Measurements from ENCODE around the gene ANO3. TPM values are rescaled to one million over a fixed set of nuclear protein-coding genes. Genes with fewer than 3 reads are reported as not detected.

ANO3 gene
- total and polyA plus RNA-seq, 4 donors: under 0.01 to 2.0 (median 0.40) TPM

DNA sequence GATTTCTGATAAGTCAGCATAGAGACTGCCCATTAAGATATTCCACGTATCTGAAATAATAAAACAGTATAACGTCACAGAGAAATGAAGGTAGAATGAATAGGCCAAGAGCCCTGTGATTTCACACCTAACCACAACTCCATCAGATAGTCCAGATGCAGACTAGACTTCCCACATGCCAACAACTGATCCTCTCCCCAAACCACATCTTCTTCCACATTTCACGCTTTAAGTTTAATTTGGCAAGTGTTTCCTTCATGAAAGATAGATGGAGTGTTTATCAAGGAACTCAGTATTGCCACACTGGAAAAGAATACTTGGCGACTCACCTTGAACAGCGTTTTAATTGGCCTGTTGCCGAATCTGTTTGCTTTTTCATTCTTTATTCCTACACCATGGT, 158.6 kb downstream of the ANO3 start:
- no peaks in the 10 kb centered on the region for H3K4me1 ChIP-seq (ENCODE audit: control insufficient read depth in 4 of 4, insufficient read depth in 4 of 4, low read length in 3 of 4)
- H3K4me3 ChIP-seq (ENCODE audit: low read depth in 1 of 3, low read length in 3 of 3): no peak overlapping the region
- TF ChIP-seq JUND (IDR thresholded peaks at IDR 0.05): no peak
- no peak for TF ChIP-seq RAD21 (IDR thresholded peaks at IDR 0.05)
- no peak for TF ChIP-seq FOXA2 (IDR thresholded peaks at IDR 0.05)
- no peak for TF ChIP-seq GABPA (IDR thresholded peaks at IDR 0.05 in 1 of 2, conservative IDR thresholded peaks at IDR 0.05 in 1 of 2)
- no peak for TF ChIP-seq ATF3 (IDR thresholded peaks at IDR 0.05)
- TF ChIP-seq, protein P1, sequence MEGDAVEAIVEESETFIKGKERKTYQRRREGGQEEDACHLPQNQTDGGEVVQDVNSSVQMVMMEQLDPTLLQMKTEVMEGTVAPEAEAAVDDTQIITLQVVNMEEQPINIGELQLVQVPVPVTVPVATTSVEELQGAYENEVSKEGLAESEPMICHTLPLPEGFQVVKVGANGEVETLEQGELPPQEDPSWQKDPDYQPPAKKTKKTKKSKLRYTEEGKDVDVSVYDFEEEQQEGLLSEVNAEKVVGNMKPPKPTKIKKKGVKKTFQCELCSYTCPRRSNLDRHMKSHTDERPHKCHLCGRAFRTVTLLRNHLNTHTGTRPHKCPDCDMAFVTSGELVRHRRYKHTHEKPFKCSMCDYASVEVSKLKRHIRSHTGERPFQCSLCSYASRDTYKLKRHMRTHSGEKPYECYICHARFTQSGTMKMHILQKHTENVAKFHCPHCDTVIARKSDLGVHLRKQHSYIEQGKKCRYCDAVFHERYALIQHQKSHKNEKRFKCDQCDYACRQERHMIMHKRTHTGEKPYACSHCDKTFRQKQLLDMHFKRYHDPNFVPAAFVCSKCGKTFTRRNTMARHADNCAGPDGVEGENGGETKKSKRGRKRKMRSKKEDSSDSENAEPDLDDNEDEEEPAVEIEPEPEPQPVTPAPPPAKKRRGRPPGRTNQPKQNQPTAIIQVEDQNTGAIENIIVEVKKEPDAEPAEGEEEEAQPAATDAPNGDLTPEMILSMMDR (IDR thresholded peaks at IDR 0.05; ENCODE audit: low read depth, low read length, missing input control): no peak
- TF ChIP-seq HNF4A (conservative IDR thresholded peaks at IDR 0.05): no peak
- TF ChIP-seq, protein P2, sequence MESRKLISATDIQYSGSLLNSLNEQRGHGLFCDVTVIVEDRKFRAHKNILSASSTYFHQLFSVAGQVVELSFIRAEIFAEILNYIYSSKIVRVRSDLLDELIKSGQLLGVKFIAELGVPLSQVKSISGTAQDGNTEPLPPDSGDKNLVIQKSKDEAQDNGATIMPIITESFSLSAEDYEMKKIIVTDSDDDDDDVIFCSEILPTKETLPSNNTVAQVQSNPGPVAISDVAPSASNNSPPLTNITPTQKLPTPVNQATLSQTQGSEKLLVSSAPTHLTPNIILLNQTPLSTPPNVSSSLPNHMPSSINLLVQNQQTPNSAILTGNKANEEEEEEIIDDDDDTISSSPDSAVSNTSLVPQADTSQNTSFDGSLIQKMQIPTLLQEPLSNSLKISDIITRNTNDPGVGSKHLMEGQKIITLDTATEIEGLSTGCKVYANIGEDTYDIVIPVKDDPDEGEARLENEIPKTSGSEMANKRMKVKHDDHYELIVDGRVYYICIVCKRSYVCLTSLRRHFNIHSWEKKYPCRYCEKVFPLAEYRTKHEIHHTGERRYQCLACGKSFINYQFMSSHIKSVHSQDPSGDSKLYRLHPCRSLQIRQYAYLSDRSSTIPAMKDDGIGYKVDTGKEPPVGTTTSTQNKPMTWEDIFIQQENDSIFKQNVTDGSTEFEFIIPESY (IDR thresholded peaks at IDR 0.05): no peak
- TF ChIP-seq, protein P3, sequence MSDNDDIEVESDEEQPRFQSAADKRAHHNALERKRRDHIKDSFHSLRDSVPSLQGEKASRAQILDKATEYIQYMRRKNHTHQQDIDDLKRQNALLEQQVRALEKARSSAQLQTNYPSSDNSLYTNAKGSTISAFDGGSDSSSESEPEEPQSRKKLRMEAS (IDR thresholded peaks at IDR 0.05): no peak
- no peak for TF ChIP-seq YY1 (IDR thresholded peaks at IDR 0.05)
- H3K9ac ChIP-seq (ENCODE audit: low read depth in 1 of 2, low read length in 2 of 2): no peak overlapping the region
- no peak for DNase-seq (ENCODE audit: low spot score)
- no peaks in the 10 kb centered on the region for H3K36me3 ChIP-seq (ENCODE audit: control insufficient read depth in 4 of 4, insufficient read depth in 3 of 4, low read depth in 1 of 4, low read length in 3 of 4)
- H3K27ac ChIP-seq (ENCODE audit: low read depth in 1 of 2, low read length in 2 of 2): no peak overlapping the region
- no peaks in the 10 kb centered on the region for H3K9me3 ChIP-seq (ENCODE audit: control insufficient read depth in 4 of 4, low read length in 3 of 4)
- no peaks in the 10 kb centered on the region for H3K27me3 ChIP-seq (ENCODE audit: control insufficient read depth in 4 of 4, insufficient read depth in 4 of 4, low read length in 3 of 4)
- 81% methylated on average over 6 of the region's 6 CpGs for WGBS

- TF ChIP-seq, protein P1 (IDR thresholded peaks at IDR 0.05; ENCODE audit: low read depth, low read length, missing input control): no peak
- TF ChIP-seq, protein P4, sequence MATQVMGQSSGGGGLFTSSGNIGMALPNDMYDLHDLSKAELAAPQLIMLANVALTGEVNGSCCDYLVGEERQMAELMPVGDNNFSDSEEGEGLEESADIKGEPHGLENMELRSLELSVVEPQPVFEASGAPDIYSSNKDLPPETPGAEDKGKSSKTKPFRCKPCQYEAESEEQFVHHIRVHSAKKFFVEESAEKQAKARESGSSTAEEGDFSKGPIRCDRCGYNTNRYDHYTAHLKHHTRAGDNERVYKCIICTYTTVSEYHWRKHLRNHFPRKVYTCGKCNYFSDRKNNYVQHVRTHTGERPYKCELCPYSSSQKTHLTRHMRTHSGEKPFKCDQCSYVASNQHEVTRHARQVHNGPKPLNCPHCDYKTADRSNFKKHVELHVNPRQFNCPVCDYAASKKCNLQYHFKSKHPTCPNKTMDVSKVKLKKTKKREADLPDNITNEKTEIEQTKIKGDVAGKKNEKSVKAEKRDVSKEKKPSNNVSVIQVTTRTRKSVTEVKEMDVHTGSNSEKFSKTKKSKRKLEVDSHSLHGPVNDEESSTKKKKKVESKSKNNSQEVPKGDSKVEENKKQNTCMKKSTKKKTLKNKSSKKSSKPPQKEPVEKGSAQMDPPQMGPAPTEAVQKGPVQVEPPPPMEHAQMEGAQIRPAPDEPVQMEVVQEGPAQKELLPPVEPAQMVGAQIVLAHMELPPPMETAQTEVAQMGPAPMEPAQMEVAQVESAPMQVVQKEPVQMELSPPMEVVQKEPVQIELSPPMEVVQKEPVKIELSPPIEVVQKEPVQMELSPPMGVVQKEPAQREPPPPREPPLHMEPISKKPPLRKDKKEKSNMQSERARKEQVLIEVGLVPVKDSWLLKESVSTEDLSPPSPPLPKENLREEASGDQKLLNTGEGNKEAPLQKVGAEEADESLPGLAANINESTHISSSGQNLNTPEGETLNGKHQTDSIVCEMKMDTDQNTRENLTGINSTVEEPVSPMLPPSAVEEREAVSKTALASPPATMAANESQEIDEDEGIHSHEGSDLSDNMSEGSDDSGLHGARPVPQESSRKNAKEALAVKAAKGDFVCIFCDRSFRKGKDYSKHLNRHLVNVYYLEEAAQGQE (IDR thresholded peaks at IDR 0.05): no peak
- TF ChIP-seq HNF4G (IDR thresholded peaks at IDR 0.05) (no peak), TAF1 (conservative IDR thresholded peaks at IDR 0.05) (no peak), SP1 (IDR thresholded peaks at IDR 0.05) (no peak), FOXA2 (IDR thresholded peaks at IDR 0.05) (no peak), RXRA (IDR thresholded peaks at IDR 0.05) (no peak), EGR1 (IDR thresholded peaks at IDR 0.05; ENCODE audit: low read depth in 2 of 2) (no peak), GABPA (IDR thresholded peaks at IDR 0.05 in 1 of 2, conservative IDR thresholded peaks at IDR 0.05 in 1 of 2) (no peak), RAD21 (IDR thresholded peaks at IDR 0.05) (no peak), FOXA1 (IDR thresholded peaks at IDR 0.05) (no peak)
- TF ChIP-seq, protein P3 (IDR thresholded peaks at IDR 0.05): no peak
- TF ChIP-seq, protein P2 (IDR thresholded peaks at IDR 0.05): no peak
- H3K36me3 ChIP-seq (ENCODE audit: control insufficient read depth in 4 of 4, insufficient read depth in 3 of 4, low read depth in 1 of 4, low read length in 3 of 4): no peaks in the 10 kb centered on the region
- no peak for DNase-seq (ENCODE audit: low spot score)
- no peaks in the 10 kb centered on the region for H3K9me3 ChIP-seq (ENCODE audit: control insufficient read depth in 4 of 4, low read length in 3 of 4)
- no peaks in the 10 kb centered on the region for H3K4me1 ChIP-seq (ENCODE audit: control insufficient read depth in 4 of 4, insufficient read depth in 4 of 4, low read length in 3 of 4)
- WGBS: 25% methylated on average over 1 of the region's 1 CpG
- no peaks in the 10 kb centered on the region for H3K27me3 ChIP-seq (ENCODE audit: control insufficient read depth in 4 of 4, insufficient read depth in 4 of 4, low read length in 3 of 4)
- no peak overlapping the region for H3K4me3 ChIP-seq (ENCODE audit: low read depth in 1 of 3, low read length in 3 of 3)
- H3K9ac ChIP-seq (ENCODE audit: low read depth in 1 of 2, low read length in 2 of 2): no peak overlapping the region
- no peak overlapping the region for H3K27ac ChIP-seq (ENCODE audit: low read depth in 1 of 2, low read length in 2 of 2)
These were observed 161.7 kb downstream of the ANO3 start for GRCh38 chr11:26493616-26494015.
